PFSK-1 (cell line): ENCODE measurements around the gene ADIRF.

Experiments
- FOXP2 ChIP-seq: optimal IDR thresholded peaks from 2 replicates; pipeline ENCODE3; 2011; ENCODE audit warnings: borderline replicate concordance, control low read depth, inconsistent platforms; ENCODE audit not compliant: insufficient read depth; ENCODE audit errors: extremely low read length, extremely low read depth
- POLR2AphosphoS5 ChIP-seq: IDR thresholded peaks from 2 replicates; pipeline ENCODE4 v1.6.1; 2012; ENCODE audit warnings: low read depth, mild to moderate bottlenecking, control low read depth, low read length, moderate library complexity
- REST ChIP-seq, 2 experiments: IDR thresholded peaks; 2 replicates each; pipeline versions ENCODE4 v1.6.1 to v1.8.0; 2011 to 2012; ENCODE audit warnings: low read depth in 2 of 2, low read length in 2 of 2, control low read depth in 1 of 2, inconsistent platforms in 1 of 2, mild to moderate bottlenecking in 1 of 2, moderate library complexity in 1 of 2; ENCODE audit not compliant: insufficient read depth in 1 of 2
- SIN3A ChIP-seq: IDR thresholded peaks from 2 replicates; pipeline ENCODE4 v1.6.1; 2012; ENCODE audit warnings: mild to moderate bottlenecking, low read length, moderate library complexity, borderline replicate concordance; ENCODE audit not compliant: insufficient read depth
- TAF1 ChIP-seq: IDR thresholded peaks from 2 replicates; pipeline ENCODE4 v1.6.1; 2012; ENCODE audit warnings: low read length, control low read depth, borderline replicate concordance; ENCODE audit not compliant: insufficient read depth

- TF ChIP-seq POLR2AphosphoS5 (no peak), SIN3A (no peak), FOXP2 (no peak), REST (IDR thresholded peaks at IDR 0.05; ENCODE audit: insufficient read depth in 1 of 2, low read depth in 2 of 2, low read length in 2 of 2) (no peak), TAF1 (no peak)
These were observed 35.6 kb upstream of the ADIRF start for GRCh38 chr10:86932674-86933073.
